Gastrocnemius medialis (tissue), 4 donors: Measurements from ENCODE around the gene SLC15A4. TPM values are rescaled to one million over a fixed set of nuclear protein-coding genes. Genes with fewer than 3 reads are reported as not detected.
A peak's percentile ranks its signal among the peaks of the same experiment; 100 is the strongest.
"Not testable (repeated sequence)": the region's sequence is repeated elsewhere in the genome, so short reads cannot be mapped to it uniquely, and the experiment has no call there.

ENCODE experiments used
- ATAC-seq, 2 donors: fragments of 150-250 bp; one replicate each; pipeline ENCODE4 v1.9.1; 2016
- DNase-seq, 2 donors: peaks; one replicate each; pipeline ENCODE4 v3.0.0-alpha.2; 2019
- H3K27ac ChIP-seq, 4 donors: fragments of 200-600 bp; sonication (generic); 1 replicate in 1 of 4; 2 replicates in 3 of 4; pipeline ENCODE4 v1.5.1; 2016 to 2018; ENCODE audit warnings: mild to moderate bottlenecking in 2 of 4, moderate library complexity in 1 of 4
- H3K27me3 ChIP-seq, 3 donors: fragments of 200-600 bp; sonication (generic) in 2 of 3; 1 replicate in 1 of 3; 2 replicates in 2 of 3; pipeline versions ENCODE4 v1.5.1 to v1.6.0; 2016 to 2019; ENCODE audit warnings: mild to moderate bottlenecking in 1 of 3, moderate library complexity in 1 of 3
- H3K36me3 ChIP-seq, 2 donors: fragments of 200-600 bp; sonication (generic) in 1 of 2; one replicate each; pipeline ENCODE4 v1.5.1; 2017 to 2018
- H3K4me1 ChIP-seq, 2 donors: fragments of 200-600 bp; sonication (generic) in 1 of 2; one replicate each; pipeline ENCODE4 v1.5.1; 2016 to 2017; ENCODE audit warnings: mild to moderate bottlenecking in 2 of 2
- H3K4me3 ChIP-seq, 4 donors: fragments of 200-600 bp; sonication (generic) in 3 of 4; 1 replicate in 1 of 4; 2 replicates in 3 of 4; pipeline ENCODE4 v1.5.1; 2016 to 2019; ENCODE audit warnings: mild to moderate bottlenecking in 2 of 4
- H3K9me3 ChIP-seq, 3 donors: fragments of 200-600 bp; sonication (generic) in 2 of 3; 1 replicate in 1 of 3; 2 replicates in 2 of 3; pipeline ENCODE4 v1.5.1; 2016 to 2019
- CTCF ChIP-seq, 5 experiments: fragments of 450-650 bp in 3 of 5; fragments of 200-600 bp in 2 of 5; sonication (generic) in 2 of 5; IDR thresholded peaks in 4 of 5; conservative IDR thresholded peaks in 1 of 5; 1 replicate in 4 of 5; 2 replicates in 1 of 5; pipeline ENCODE4 v1.5.1; 2016 to 2019; ENCODE audit warnings: antibody characterized with exemption in 5 of 5, mild to moderate bottlenecking in 3 of 5, moderate library complexity in 3 of 5
- POLR2A ChIP-seq, 2 donors: fragments of 450-650 bp; IDR thresholded peaks; one replicate each; pipeline ENCODE4 v1.6.1; 2017; ENCODE audit warnings: antibody characterized with exemption in 2 of 2, mild to moderate bottlenecking in 2 of 2, moderate library complexity in 2 of 2
- in situ Hi-C, 4 donors: fragments of 200-750 bp; cut with MboI; loops; one replicate each; pipeline versions ENCODE4 v1.15.0 to v1.8.0; 2017; ENCODE audit warnings: low sequenced_read_pairs in 4 of 4
- intact Hi-C: fragments of 100-400 bp; cut with DNase I; formaldehyde crosslinking; loops from one replicate; pipeline ENCODE4 v1.15.1; 2023; ENCODE audit warnings: low total_unique reads
- total RNA-seq, 4 donors: library from RNA; depleted of rRNA; stranded (reverse); fragments of >200 nt; gene quantifications; one replicate each; pipeline versions ENCODE4 v1.1.0 to v1.2.3, GENCODE V29; 2016

SLC15A4 gene
- total RNA-seq, 4 donors from 2014 or later = 59.8 to 122 (median 79.1) TPM

- ATAC-seq (no peak), DNase-seq (no peak)
- Histone ChIP-seq H3K9me3 (no peaks in the 10 kb centered on the region), H3K4me3 (no peak overlapping the region), H3K4me1 (no peaks in the 10 kb centered on the region), H3K36me3 (no peaks in the 10 kb centered on the region), H3K27me3 (no peaks in the 10 kb centered on the region), H3K27ac (no peak overlapping the region)
- in situ Hi-C loops (no loop called here), intact Hi-C loops (no loop called here)
- no peak for TF ChIP-seq CTCF (IDR thresholded peaks at IDR 0.05 in 4 of 5, conservative IDR thresholded peaks at IDR 0.05 in 1 of 5)
These were observed 17.2 kb upstream of the SLC15A4 start for GRCh38 chr12:128840862-128841468.

DNA sequence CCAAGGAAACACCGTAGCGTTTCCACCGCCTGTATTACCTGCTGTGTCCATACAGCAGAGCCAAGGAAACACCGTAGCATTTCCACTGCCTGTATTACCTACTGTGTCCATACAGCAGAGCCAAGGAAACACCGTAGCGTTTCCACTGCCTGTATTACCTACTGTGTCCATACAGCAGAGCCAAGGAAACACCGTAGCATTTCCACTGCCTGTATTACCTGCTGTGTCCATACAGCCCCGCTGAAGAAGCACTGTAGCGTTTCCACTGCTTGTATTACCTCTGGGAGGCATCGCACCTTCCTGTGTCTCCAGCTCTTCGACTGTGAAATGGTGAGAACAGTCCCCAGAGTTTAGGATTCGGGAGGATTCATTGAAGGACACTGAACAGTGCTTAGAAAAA lies 16.1 kb upstream of the SLC15A4 start:
- in situ Hi-C loops, H3K36me3 ChIP-seq, DNase-seq, H3K27me3 ChIP-seq, ATAC-seq, H3K9me3 ChIP-seq, H3K27ac ChIP-seq, H3K4me1 ChIP-seq, H3K4me3 ChIP-seq: not testable (repeated sequence)
- intact Hi-C loops = loop anchor here (10.0 kb wide), 1 partner anchor 75 kb away; no protein-coding TSS in a partner anchor

DNA sequence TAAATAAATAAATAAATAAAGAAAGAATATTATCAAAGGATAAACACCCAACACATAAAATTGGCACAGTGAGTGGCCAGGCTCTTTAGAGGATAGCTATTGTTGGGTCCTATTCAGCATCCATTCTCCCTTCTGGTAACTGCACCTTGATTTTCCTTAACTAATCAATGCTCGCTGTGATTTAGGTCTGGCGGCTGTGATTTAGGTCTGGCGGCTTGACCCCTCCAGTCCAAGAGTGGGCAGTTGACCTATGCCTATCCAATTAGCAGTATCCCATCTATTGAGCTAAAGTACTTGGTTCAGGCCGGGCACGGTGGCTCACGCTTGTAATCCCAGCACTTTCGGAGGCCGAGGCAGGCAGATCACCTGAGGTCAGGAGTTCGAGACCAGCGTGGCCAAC lies 9.7 kb upstream of the SLC15A4 start:
- DNase-seq (no peak), ATAC-seq (no peak)
- Histone ChIP-seq H3K4me1 (peaks cover 0 to 15% of the 10 kb centered on the region in 2 donors), H3K4me3 (no peak overlapping the region), H3K27me3 (no peaks in the 10 kb centered on the region), H3K36me3 (no peaks in the 10 kb centered on the region), H3K27ac (no peak overlapping the region), H3K9me3 (no peaks in the 10 kb centered on the region)
- TF ChIP-seq POLR2A (IDR thresholded peaks at IDR 0.05) (no peak), CTCF (IDR thresholded peaks at IDR 0.05 in 4 of 5, conservative IDR thresholded peaks at IDR 0.05 in 1 of 5) (no peak)
- in situ Hi-C loops (no loop called here), intact Hi-C loops (loop anchor here (10.0 kb wide), 1 partner anchor 81 kb away; no protein-coding TSS in a partner anchor)

DNA sequence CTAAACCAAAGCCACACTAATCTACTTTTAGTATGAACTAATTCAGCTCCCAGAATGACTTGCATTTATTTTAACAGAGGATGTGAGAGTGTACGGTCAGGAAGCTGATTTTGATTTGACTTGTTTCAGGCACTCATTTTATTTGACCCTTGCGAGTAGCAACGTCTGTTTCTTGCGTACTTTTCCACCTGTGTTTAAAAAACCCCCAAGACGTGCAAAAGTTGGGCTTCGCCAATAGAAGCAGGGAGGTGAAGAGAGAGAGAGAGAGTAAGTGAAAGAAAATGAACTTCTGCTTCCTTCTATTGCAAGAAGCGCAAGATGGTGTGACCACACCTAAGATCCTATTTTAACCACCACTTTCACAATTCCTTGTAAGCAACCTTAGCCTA lies 6.7 kb upstream of the SLC15A4 start:
- no peaks in the 10 kb centered on the region for H3K27me3 ChIP-seq
- peak; percentile 37 to 52 for ATAC-seq
- no peak for TF ChIP-seq CTCF (IDR thresholded peaks at IDR 0.05 in 4 of 5, conservative IDR thresholded peaks at IDR 0.05 in 1 of 5)
- no peak for TF ChIP-seq POLR2A (IDR thresholded peaks at IDR 0.05)

GRCh38 chr12:128829861-128830504 lies 6.2 kb upstream of the SLC15A4 start:
- Histone ChIP-seq H3K4me1 (peaks cover 10 to 19% of the 10 kb centered on the region in 2 donors), H3K4me3 (no peak overlapping the region), H3K27ac (peak overlapping the region; percentile 34 to 77 (median 62)), H3K36me3 (no peaks in the 10 kb centered on the region), H3K9me3 (no peaks in the 10 kb centered on the region), H3K27me3 (no peaks in the 10 kb centered on the region)
- intact Hi-C loops = loop anchor here (10.0 kb wide), 1 partner anchor 85 kb away; no protein-coding TSS in a partner anchor
- TF ChIP-seq POLR2A (IDR thresholded peaks at IDR 0.05) = no peak
- no peak for TF ChIP-seq CTCF (IDR thresholded peaks at IDR 0.05 in 4 of 5, conservative IDR thresholded peaks at IDR 0.05 in 1 of 5)
- peak in 1 of 2 donors; percentile 64 for DNase-seq
- peak; percentile 80 to 83 for ATAC-seq
- in situ Hi-C loops = no loop called here

More for the DNA sequence above, 6.7 kb upstream of the SLC15A4 start:
- Histone ChIP-seq H3K36me3 (no peaks in the 10 kb centered on the region), H3K9me3 (no peaks in the 10 kb centered on the region), H3K27ac (peak overlapping the region; percentile 34 to 77 (median 62)), H3K4me1 (peaks cover 5 to 19% of the 10 kb centered on the region in 2 donors), H3K4me3 (no peak overlapping the region)
- no peak for DNase-seq
- in situ Hi-C loops (no loop called here), intact Hi-C loops (loop anchor here (10.0 kb wide), 1 partner anchor 84 kb away; no protein-coding TSS in a partner anchor)
